K562 (cell line): ENCODE data around the gene SCMH1. TPM values are rescaled to one million over a fixed set of nuclear protein-coding genes. Genes with fewer than 3 reads are reported as not detected.

Source experiments
- ATF1 ChIP-seq, 2 experiments: fragments of 450-650 bp in 1 of 2; IDR thresholded peaks; 2 replicates each; pipeline ENCODE4 v1.6.1; 2016; ENCODE audit warnings: missing compliant biosample characterization in 1 of 2, missing genetic modification characterization in 1 of 2
- CHCHD3 ChIP-seq: fragments of 250-450 bp; sonication (Bioruptor Pico); IDR thresholded peaks from 2 replicates; pipeline ENCODE4 v2.1.2; 2022; ENCODE audit warnings: mild to moderate bottlenecking
- CHD2 ChIP-seq: IDR thresholded peaks from 2 replicates; pipeline ENCODE4 v1.6.1; 2011; ENCODE audit warnings: low read depth, low read length
- ESRRB ChIP-seq: fragments of 250-450 bp; sonication (Bioruptor Pico); IDR thresholded peaks from 2 replicates; pipeline ENCODE4 v1.5.0; 2020; ENCODE audit warnings: mild to moderate bottlenecking, moderate library complexity, borderline replicate concordance
- ETV1 ChIP-seq: fragments of 450-650 bp; conservative IDR thresholded peaks from 2 replicates; pipeline ENCODE4 v1.6.1; 2016; ENCODE audit warnings: missing genetic modification characterization, control low read depth, low read depth, missing compliant biosample characterization
- IRF2 ChIP-seq: sonication (generic); formaldehyde crosslinking; IDR thresholded peaks from 2 replicates; pipeline ENCODE4 v1.8.1; 2022; ENCODE audit warnings: mild to moderate bottlenecking, missing genetic modification reagents
- MTA3 ChIP-seq: fragments of 450-650 bp; formaldehyde crosslinking; IDR thresholded peaks from 2 replicates; pipeline ENCODE4 v1.6.1; 2017; ENCODE audit warnings: mild to moderate bottlenecking, borderline replicate concordance
- PHF8 ChIP-seq: fragments of 200-600 bp; sonication (generic); IDR thresholded peaks from 2 replicates; pipeline ENCODE4 v1.6.1; 2012; ENCODE audit warnings: mixed run types, mild to moderate bottlenecking, inconsistent platforms, low read length, moderate library complexity, borderline replicate concordance
- POLR2AphosphoS5 ChIP-seq: IDR thresholded peaks from 2 replicates; pipeline ENCODE4 v1.6.1; 2011; ENCODE audit warnings: mild to moderate bottlenecking, low read depth, low read length, moderate library complexity; ENCODE audit not compliant: control insufficient read depth, insufficient read depth
- RFX1 ChIP-seq: fragments of 450-650 bp; IDR thresholded peaks from 2 replicates; pipeline ENCODE4 v1.6.1; 2016; ENCODE audit warnings: mild to moderate bottlenecking, moderate library complexity
- RREB1 ChIP-seq: fragments of 250-450 bp; sonication (Bioruptor Pico); IDR thresholded peaks from 2 replicates; pipeline ENCODE4 v1.4.0; 2020
- SUPT5H ChIP-seq: fragments of 450-650 bp; IDR thresholded peaks from 2 replicates; pipeline ENCODE4 v1.6.1; 2016
- UBTF ChIP-seq, 2 experiments: IDR thresholded peaks; 2 replicates each; pipeline ENCODE4 v1.6.1; 2012; ENCODE audit warnings: improper control_type of control experiment in 2 of 2, low read depth in 2 of 2, low read length in 2 of 2, borderline replicate concordance in 1 of 2
- ZC3H4 ChIP-seq: sonication (generic); formaldehyde crosslinking; IDR thresholded peaks from 2 replicates; pipeline ENCODE4 v1.9.0; 2021; ENCODE audit warnings: missing genetic modification reagents, borderline replicate concordance
- ZMIZ1 ChIP-seq, 2 experiments: fragments of 150-350 bp in 1 of 2; IDR thresholded peaks; 2 replicates each; pipeline ENCODE4 v1.6.1; 2012 to 2016; ENCODE audit warnings: low read depth in 2 of 2, low read length in 2 of 2, mild to moderate bottlenecking in 1 of 2, moderate library complexity in 1 of 2
- ZNF347 ChIP-seq: fragments of 450-650 bp; formaldehyde crosslinking; IDR thresholded peaks from 2 replicates; pipeline ENCODE4 v1.4.0; 2020; ENCODE audit warnings: low read depth, mild to moderate bottlenecking, moderate library complexity
- polyA plus RNA-seq, 8 experiments: library from polyadenylated mRNA; depleted of rRNA in 4 of 8; stranded (reverse) in 5 of 8; unstranded in 3 of 8; fragments of >200 nt; fragmentation: Nextera tagmentation in 2 of 8; fragmentation: Illumina TruSeq in 1 of 8; extraction: Ambion mirVana in 2 of 8; extraction: Trizol in 1 of 8; gene quantifications; 2 replicates each; pipeline versions ENCODE4 v1.2.1 to v1.2.3, GENCODE V29; 2011 to 2014; ENCODE audit warnings: inconsistent platforms in 1 of 8, missing spikeins in 1 of 8
- total RNA-seq, 7 experiments: library from RNA; depleted of rRNA in 6 of 7; stranded (reverse); fragments of >200 nt in 6 of 7; fragmentation: Illumina TruSeq in 2 of 7; extraction: Trizol in 2 of 7; gene quantifications; 2 replicates each; pipeline versions ENCODE4 v1.2.1 to v1.2.3, GENCODE V29; 2011 to 2021; ENCODE audit warnings: low replicate concordance in 1 of 7

The SCMH1 gene
- total and polyA plus RNA-seq, 9 of the 15 experiments (the other 6 are each of a cell fraction or from before 2014, with no cell fraction given): 8.5 to 37.0 (median 26.8) TPM

GRCh38 chr1:41003640-41004220 is 238.4 kb downstream of the SCMH1 start (continued):
- TF ChIP-seq ZMIZ1 (IDR thresholded peaks at IDR 0.05; ENCODE audit: low read depth in 2 of 2, low read length in 2 of 2) (peak in 1 of 2 experiments; percentile 78; a peak in 2 of 4 replicates), IRF2 (CRISPR knock-in tag) (no peak), ZC3H4 (CRISPR knock-in tag) (no peak), ZNF347 (CRISPR knock-in tag) (no peak), CHCHD3 (CRISPR knock-in tag) (no peak), PHF8 (no peak), ETV1 (tag) (no peak), ESRRB (CRISPR knock-in tag) (no peak), ATF1 (CRISPR knock-in tag; IDR thresholded peaks at IDR 0.05) (no peak), ATF1 (tag; IDR thresholded peaks at IDR 0.05) (peak; percentile 88), RFX1 (no peak), MTA3 (peak; percentile 92), POLR2AphosphoS5 (peak; percentile 98), UBTF (IDR thresholded peaks at IDR 0.05; ENCODE audit: borderline replicate concordance in 1 of 2, low read depth in 2 of 2, low read length in 2 of 2) (0 out of 4 replicates have a peak, but pooled peaks of 1 of the 2 experiments have one; percentile 59), SUPT5H (no peak), RREB1 (CRISPR knock-in tag) (no peak), CHD2 (no peak)
